Upper lobe of left lung (tissue), 6 donors: ENCODE data around the gene VAMP4. TPM values are rescaled to one million over a fixed set of nuclear protein-coding genes. Genes with fewer than 3 reads are reported as not detected.

Experiments
- ATAC-seq, 2 donors: fragments of 200-7000 bp; cut with Tn5 transposase; one replicate each; pipeline ENCODE4 v1.9.1; 2022; ENCODE audit warnings: mild to moderate bottlenecking in 2 of 2, moderate library complexity in 2 of 2; ENCODE audit not compliant: low FRiP score in 2 of 2
- DNase-seq, 2 donors: peaks; one replicate each; pipeline ENCODE4 v3.0.0-alpha.2; 2019 to 2020
- H3K27ac ChIP-seq, 4 donors: fragments of 200-600 bp; sonication (generic); one replicate each; pipeline ENCODE4 v1.5.1; 2016 to 2019
- H3K27me3 ChIP-seq, 4 donors: fragments of 200-600 bp; sonication (generic); one replicate each; pipeline ENCODE4 v1.5.1; 2017 to 2019
- H3K36me3 ChIP-seq, 4 donors: fragments of 200-600 bp; sonication (generic); one replicate each; pipeline ENCODE4 v1.5.1; 2016 to 2019
- H3K4me1 ChIP-seq, 4 donors: fragments of 200-600 bp; sonication (generic); one replicate each; pipeline ENCODE4 v1.5.1; 2018 to 2019
- H3K4me3 ChIP-seq, 4 donors: fragments of 200-600 bp; sonication (generic); one replicate each; pipeline ENCODE4 v1.5.1; 2017 to 2019; ENCODE audit warnings: mild to moderate bottlenecking in 2 of 4, moderate library complexity in 1 of 4
- H3K9me3 ChIP-seq, 4 donors: fragments of 200-600 bp; sonication (generic); one replicate each; pipeline ENCODE4 v1.5.1; 2018 to 2019
- CTCF ChIP-seq, 6 experiments: fragments of 450-650 bp in 4 of 6; fragments of 200-600 bp in 2 of 6; sonication (generic) in 2 of 6; IDR thresholded peaks; one replicate each; pipeline ENCODE4 v1.5.1; 2016 to 2019; ENCODE audit warnings: antibody characterized with exemption in 6 of 6
- EP300 ChIP-seq, 4 donors: sonication (generic); formaldehyde crosslinking; IDR thresholded peaks; one replicate each; pipeline ENCODE4 v1.5.1; 2017; ENCODE audit warnings: antibody characterized with exemption in 4 of 4, control low read depth in 2 of 4
- POLR2A ChIP-seq, 4 donors: fragments of 450-650 bp; IDR thresholded peaks; one replicate each; pipeline ENCODE4 v1.5.1; 2016 to 2017; ENCODE audit warnings: antibody characterized with exemption in 4 of 4, mild to moderate bottlenecking in 2 of 4
- POLR2AphosphoS5 ChIP-seq, 2 donors: sonication (generic); formaldehyde crosslinking; IDR thresholded peaks; one replicate each; pipeline ENCODE4 v1.5.1; 2017; ENCODE audit warnings: antibody characterized with exemption in 2 of 2
- WGBS, 2 donors: methylation state at CpG; one replicate each; pipeline ENCODE4 v1.1.5; 2017 to 2018; 5-methylcytosine and 5-hydroxymethylcytosine counted together
- total RNA-seq, 6 donors: library from RNA; depleted of rRNA in 4 of 6; stranded (reverse); fragments of >200 nt in 4 of 6; gene quantifications; one replicate each; pipeline versions ENCODE4 v1.1.0 to v1.2.1, GENCODE V29; 2016 to 2021
- donor health status: DM: no; HTN: no; CAD: no; lungs with moderate emphysema.
- donor health status: DM: no; HTN: yes; CAD: no; lungs with severe emphysema.

Gene VAMP4
- total RNA-seq, 6 donors from 2014 or later: 11.5 to 17.9 (median 13.4) TPM

- no peak for TF ChIP-seq EP300 (IDR thresholded peaks at IDR 0.05)
- no peak for TF ChIP-seq POLR2AphosphoS5 (IDR thresholded peaks at IDR 0.05)
- no peak for TF ChIP-seq POLR2A (IDR thresholded peaks at IDR 0.05)
- TF ChIP-seq CTCF (IDR thresholded peaks at IDR 0.05): no peak
- no peak for ATAC-seq
- no peaks in the 10 kb centered on the region for H3K36me3 ChIP-seq
- H3K4me1 ChIP-seq: peaks cover 20 to 32% (median 25%) of the 10 kb centered on the region in 4 donors
- no peak for DNase-seq
- H3K9me3 ChIP-seq: no peaks in the 10 kb centered on the region
- WGBS, 2 donors: 92 to 94% methylated on average over 8 of the region's 8 CpGs
- no peak overlapping the region for H3K4me3 ChIP-seq
- H3K27ac ChIP-seq: peak overlapping the region in 2 of 4 donors; percentile 97 to 98
- no peaks in the 10 kb centered on the region for H3K27me3 ChIP-seq
Measured at GRCh38 chr1:171744986-171745385, 3.1 kb upstream of the VAMP4 start.

DNA sequence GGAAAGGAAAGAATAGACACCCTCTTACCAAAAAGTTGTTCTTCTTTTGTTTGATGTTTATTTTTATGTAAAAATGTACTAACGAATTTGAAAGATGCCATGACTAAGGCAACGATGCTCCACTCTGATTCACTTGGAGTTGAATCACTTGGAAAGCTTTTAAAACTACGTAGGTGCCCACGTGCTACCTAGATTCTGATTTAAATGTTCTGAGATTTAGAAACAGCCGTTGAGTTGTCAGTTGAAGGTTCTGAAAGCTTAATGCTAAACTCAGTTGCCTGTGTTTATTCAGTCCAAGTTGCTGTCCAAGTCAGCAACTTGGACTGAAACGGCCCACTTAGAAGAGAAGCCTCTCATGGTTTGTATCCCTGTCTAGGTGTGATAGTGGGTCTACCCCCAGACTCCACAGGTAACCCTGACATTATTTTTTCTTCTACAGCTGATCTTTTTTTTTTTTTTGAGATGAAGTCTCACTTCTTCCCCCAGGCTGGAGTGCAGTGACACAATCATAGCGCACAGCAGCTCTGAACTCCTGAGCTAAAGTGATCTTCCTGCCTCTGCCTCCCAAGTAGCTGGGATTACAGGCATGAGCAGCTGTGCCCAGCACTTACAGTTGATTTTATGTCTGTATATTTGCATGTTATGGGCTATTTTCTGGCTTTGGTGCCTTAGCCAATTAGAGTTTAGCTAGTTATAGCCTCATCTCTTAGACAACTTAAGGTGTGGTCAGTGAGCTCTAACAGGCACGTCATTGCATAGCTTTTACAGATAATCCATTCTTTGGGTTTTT, 1.4 kb upstream of the VAMP4 start:
- ATAC-seq: peak; percentile 2 to 38
- WGBS, 2 donors: 20 to 23% methylated on average over 8 of the region's 8 CpGs
- Histone ChIP-seq H3K4me3 (peak overlapping the region in 3 of 4 donors; percentile 84 to 93 (median 88)), H3K9me3 (no peaks in the 10 kb centered on the region), H3K4me1 (peaks cover 24 to 45% (median 35%) of the 10 kb centered on the region in 4 donors), H3K36me3 (no peaks in the 10 kb centered on the region), H3K27me3 (no peaks in the 10 kb centered on the region), H3K27ac (peak overlapping the region; percentile 94 to 98 (median 96))
- DNase-seq: no peak
- no peak for TF ChIP-seq CTCF (IDR thresholded peaks at IDR 0.05)
- peak in 1 of 4 donors; percentile 36 for TF ChIP-seq POLR2A (IDR thresholded peaks at IDR 0.05)

DNA sequence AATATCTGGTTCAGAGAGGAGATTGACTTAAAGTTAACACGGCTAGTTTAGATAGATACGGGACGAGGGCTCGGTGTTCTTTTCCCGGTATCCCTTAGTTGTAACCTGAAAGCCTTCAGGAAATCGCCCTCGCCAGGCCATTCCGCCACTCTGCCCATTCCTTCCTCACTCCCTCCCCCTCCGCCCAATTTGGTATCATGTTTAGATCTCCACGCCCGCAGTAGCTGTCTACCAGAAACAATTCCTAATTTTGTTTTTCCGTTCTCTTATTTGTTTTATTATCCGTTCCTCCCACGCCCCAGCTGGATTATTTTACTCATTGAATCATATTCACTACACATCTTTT, 685 bp upstream of the VAMP4 start:
- ATAC-seq: peak; percentile 61 to 75
- TF ChIP-seq POLR2A (IDR thresholded peaks at IDR 0.05): no peak
- TF ChIP-seq POLR2AphosphoS5 (IDR thresholded peaks at IDR 0.05): no peak
- no peak for TF ChIP-seq CTCF (IDR thresholded peaks at IDR 0.05)
- TF ChIP-seq EP300 (IDR thresholded peaks at IDR 0.05): no peak
- 0% methylated on average over 14 of the region's 14 CpGs for WGBS, 2 donors
- Histone ChIP-seq H3K36me3 (peaks cover 0 to 6% (median 3%) of the 10 kb centered on the region in 4 donors), H3K4me1 (peaks cover 24 to 45% (median 35%) of the 10 kb centered on the region in 4 donors), H3K27ac (peak overlapping the region; percentile 94 to 98 (median 96)), H3K27me3 (no peaks in the 10 kb centered on the region), H3K4me3 (peak overlapping the region; percentile 77 to 93 (median 86)), H3K9me3 (no peaks in the 10 kb centered on the region)
- peak in 1 of 2 donors; percentile 51 for DNase-seq

DNA sequence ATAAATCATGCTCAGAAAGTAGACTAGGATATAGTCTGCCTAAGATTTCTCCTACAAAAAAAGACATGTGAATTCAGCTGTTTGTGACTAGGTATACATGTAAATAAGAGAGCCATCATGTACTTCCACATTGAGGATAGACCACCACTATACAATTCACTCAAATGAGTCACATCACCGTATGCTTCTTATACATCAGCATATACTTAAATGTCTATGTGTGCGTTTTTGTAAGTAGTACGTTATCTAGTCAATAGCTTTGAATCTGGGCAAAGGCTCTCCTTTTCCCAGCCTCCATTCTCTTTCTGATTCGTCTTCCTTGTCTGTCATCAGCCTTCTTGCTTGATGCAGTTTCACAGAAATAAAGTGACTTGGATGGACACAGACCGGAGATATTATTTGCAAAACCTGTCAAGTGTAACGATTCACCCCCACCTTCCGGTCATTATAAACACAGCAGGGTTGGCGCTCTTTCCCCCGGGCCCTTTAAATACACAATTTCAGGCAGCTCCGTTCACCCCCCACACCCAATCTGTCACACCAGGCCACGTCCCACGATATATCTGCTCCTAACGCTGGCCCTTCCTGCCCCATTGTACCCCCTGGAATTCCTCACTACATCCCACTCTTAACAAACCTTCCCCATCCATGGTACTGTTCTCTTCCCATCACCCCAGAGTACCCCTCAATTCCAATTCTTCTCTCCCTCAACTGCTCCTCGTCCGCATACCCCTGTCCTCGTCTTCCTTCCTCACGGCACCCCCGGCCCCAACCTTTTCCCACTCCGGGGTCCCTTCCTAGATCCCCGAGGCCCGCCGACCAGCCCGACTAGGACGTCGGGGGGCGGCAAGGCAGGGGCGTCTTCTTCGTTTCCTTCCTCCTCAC, 636 bp downstream of the VAMP4 start:
- peak in 5 of 6 experiments; percentile 4 to 36 (median 17) for TF ChIP-seq CTCF (IDR thresholded peaks at IDR 0.05)
- no peak for TF ChIP-seq POLR2AphosphoS5 (IDR thresholded peaks at IDR 0.05)
- TF ChIP-seq POLR2A (IDR thresholded peaks at IDR 0.05): no peak
- 2% methylated on average over 28 of the region's 28 CpGs for WGBS, 2 donors
- H3K36me3 ChIP-seq: peaks cover 4 to 16% (median 10%) of the 10 kb centered on the region in 4 donors
- DNase-seq: peak in 1 of 2 donors; percentile 51
- peaks cover 24 to 45% (median 35%) of the 10 kb centered on the region in 4 donors for H3K4me1 ChIP-seq
- H3K27ac ChIP-seq: peak overlapping the region; percentile 94 to 98 (median 96)
- no peaks in the 10 kb centered on the region for H3K27me3 ChIP-seq
- H3K4me3 ChIP-seq: peak overlapping the region; percentile 77 to 93 (median 86)
- no peaks in the 10 kb centered on the region for H3K9me3 ChIP-seq
- peak; percentile 57 to 70 for ATAC-seq
